Measurements from ENCODE around the gene NDUFS3.
"Not testable (repeated sequence)": the region's sequence is repeated elsewhere in the genome, so short reads cannot be mapped to it uniquely, and the experiment has no call there.

Gene NDUFS3

DNA sequence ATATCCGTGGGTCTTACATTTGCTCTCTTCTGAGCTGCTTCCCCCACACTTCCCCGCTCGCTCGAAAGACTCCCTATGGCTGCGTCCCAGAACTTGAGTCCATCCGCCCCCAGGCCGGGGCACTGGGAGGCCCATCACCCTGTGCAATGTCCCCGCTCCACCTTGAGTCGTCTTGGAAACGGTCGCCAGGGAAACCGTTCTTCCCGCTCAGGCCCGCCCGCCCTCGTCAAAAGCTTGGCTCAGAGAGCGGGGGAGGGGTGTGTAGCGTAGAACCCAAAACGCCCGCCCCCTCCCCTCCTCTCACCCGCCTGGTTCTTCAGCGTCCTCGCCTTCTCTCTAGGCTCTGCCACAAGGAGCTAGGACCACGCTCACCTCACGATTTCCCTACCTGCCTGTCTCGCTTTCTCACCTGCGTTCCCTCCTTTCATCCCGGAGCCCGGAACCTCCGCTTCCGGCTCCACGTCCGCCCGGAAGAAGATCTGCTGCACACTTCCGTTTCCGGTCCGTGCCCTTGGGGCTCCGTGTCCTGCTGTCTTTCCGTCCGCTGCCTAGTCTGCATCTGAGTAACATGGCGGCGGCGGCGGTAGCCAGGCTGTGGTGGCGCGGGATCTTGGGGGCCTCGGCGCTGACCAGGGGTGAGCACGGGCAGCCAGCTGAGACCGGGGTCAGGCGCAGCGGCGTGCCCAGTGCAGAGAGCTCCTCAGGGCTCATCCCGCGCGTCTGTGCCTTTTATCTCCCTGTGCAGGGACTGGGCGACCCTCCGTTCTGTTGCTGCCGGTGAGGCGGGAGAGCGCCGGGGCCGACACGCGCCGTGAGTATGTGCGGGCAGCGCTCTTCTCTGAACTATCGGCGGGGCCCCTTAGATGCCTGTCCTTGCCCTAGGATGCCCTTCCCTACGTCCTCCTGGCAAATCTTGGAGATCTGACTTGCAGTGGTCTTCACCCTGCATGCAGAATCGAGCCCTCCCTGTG lies at the start of gene NDUFS3, which contains the start of gene KBTBD4:
TSS of gene NDUFS3 (plus strand) at position 551 of the 971 bp plus-strand sequence. CDS start at position 569, 18 bp downstream.
TSS of gene KBTBD4 (minus strand) at position 447 of the 971 bp plus-strand sequence. CDS start at position 428, 19 bp downstream.
- peak; percentile 85 for DNase-seq (ENCODE audit: low read depth)

DNA sequence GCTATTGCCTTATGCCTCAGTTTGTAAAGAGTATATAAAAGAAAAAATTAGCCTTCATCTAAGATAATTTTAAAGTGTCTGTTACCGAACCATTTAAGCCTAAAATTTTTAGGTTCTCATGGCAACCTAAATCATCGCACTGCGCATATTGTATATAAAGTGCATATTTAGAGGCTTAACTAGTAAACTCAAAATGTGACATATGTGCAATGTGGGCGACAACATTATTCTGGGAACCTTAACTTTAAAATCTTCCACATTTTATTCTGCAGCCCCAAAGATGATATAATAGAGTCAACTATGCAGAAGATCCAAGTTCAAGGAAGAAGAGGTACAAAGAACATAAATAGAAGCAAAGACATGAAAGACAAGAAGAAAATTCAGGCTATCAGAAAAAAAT lies 48.9 kb upstream of the NDUFS3 start:
- no peak for DNase-seq (ENCODE audit: low read depth)

DNA sequence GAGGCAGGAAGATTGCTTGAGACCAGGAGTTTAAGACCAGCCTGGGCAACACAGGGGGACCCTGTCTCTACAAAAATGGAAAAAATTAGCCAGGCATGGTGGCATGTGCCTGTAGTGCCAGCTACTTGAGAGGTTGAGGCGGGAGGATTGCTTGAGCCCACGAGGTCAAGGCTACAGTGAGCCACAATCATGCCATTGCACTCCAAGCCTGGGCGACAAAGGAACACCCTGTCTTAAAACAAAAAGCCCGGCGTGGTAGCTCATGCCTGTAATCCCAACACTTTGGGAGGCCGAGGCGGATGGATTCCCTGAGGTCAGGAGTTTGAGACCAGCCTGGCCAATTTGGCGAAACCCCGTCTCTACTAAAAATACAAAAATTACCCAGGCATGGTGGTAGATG lies 48.2 kb upstream of the NDUFS3 start:
- DNase-seq (ENCODE audit: low read depth), result not testable (repeated sequence)

DNA sequence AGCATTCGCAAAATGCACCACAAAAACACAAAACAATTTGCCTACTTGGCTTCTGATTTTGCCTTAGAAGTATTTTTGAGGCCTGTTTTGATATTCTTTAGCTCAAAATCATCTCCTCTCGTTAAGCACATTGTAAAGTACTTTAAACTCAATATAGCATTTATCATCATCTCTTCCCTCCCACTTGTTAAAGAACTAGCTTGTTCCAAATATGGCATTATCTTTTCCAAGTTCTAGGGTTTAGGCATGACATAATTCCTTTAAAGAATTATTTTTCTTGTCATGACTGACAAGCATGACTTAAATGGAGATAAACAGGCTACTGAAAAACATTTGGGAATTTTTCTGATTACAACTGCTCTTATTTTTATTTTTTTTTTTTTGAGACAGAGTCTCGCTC lies 47.2 kb upstream of the NDUFS3 start:
- DNase-seq (ENCODE audit: low read depth), result no peak

DNA sequence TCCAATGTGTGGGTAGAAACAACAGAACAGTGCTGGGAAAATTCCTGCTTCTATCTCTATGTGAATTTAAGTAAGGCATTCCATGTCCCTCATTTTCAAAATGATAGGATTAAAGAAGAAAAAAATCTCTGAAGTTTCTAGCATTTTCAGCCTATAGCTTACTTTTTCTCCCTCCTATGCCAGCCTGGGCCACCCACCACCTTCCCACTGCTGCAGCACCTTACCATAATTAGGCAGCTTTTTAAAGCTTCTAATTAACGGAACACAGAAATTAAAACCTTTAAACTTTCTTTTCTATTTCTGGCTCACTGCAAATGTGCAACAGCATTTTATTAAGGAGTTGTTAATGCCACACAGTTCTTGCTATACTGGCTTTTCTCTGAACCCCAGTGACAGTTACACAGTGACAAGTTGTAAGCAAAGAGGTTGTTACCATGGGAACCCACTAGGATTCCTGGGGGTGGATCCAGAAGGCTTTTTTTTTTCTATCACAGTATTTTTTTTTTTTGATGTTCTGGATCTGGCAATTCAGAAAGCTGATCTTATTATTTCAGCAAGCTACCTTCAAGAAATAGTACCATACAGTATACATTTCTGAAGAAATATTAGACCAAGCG lies 46.2 kb upstream of the NDUFS3 start:
- no peak for DNase-seq (ENCODE audit: low read depth)

DNA sequence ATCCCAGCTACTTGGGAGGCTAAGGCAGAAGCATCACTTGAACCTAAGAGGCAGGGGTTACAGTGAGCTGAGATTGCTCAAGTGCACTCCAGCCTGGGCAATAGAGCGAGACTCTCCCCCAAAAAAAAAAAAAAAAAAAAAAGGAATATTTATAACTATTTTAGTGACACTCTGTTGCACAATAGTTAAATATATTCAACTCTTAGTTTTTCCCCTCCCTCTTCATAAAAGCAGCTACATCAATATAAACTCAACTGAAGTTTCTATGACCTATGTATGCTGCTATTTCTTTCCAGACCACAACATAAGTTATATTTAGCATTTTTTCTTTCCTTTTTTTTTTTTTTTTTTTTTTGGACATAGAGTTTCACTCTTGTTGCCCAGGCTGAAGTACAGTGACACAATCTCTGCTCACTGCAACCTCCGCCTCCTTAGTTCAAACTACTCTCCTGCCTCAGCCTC lies 45.2 kb upstream of the NDUFS3 start:
- DNase-seq (ENCODE audit: low read depth), result peak; percentile 75

DNA sequence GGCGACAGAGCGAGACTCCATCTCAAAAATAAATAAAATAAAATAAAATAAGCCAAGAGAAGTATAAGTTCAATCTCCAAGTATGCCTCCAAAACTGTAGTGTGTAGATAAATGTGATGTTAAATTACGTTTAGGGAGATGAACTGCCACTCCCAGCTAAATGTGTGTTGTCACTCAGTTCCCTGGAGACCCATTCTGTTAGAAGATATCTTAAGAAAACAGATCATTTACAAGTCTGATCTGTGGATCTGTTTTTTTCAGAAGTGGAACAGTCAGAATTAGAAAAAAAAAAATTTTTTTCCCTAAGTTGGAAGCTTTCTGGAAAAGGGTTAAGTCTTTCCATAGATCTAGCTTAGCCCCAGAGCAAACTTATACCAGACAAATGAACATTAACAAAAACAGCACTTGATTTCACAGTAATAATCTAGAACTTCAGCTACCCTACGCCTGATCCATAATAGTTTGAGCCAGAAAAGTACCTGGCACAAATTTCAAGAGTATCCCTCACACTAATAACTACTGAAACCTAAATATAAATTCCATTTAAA lies 44.1 kb upstream of the NDUFS3 start:
- no peak for DNase-seq (ENCODE audit: low read depth)

DNA sequence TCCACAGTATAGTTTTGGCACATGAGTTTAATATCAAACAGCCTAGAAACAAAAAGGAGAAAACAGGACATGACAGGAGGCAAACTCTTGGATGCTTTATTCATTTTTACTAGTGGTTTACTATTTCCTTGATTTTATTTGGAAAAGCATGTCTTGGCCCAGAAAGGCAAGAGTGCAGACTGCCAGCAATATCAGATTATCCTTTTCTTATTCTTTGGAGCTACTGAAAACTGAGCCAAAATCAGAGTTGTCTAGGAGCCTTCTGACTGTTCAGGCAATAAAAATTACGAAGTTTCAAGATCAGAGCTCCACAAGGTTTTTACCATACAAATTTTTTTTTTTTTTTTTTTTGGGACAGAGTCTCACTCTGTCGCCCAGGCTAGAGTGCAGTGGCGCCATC lies 42.0 kb upstream of the NDUFS3 start:
- no peak for DNase-seq (ENCODE audit: low read depth)

DNA sequence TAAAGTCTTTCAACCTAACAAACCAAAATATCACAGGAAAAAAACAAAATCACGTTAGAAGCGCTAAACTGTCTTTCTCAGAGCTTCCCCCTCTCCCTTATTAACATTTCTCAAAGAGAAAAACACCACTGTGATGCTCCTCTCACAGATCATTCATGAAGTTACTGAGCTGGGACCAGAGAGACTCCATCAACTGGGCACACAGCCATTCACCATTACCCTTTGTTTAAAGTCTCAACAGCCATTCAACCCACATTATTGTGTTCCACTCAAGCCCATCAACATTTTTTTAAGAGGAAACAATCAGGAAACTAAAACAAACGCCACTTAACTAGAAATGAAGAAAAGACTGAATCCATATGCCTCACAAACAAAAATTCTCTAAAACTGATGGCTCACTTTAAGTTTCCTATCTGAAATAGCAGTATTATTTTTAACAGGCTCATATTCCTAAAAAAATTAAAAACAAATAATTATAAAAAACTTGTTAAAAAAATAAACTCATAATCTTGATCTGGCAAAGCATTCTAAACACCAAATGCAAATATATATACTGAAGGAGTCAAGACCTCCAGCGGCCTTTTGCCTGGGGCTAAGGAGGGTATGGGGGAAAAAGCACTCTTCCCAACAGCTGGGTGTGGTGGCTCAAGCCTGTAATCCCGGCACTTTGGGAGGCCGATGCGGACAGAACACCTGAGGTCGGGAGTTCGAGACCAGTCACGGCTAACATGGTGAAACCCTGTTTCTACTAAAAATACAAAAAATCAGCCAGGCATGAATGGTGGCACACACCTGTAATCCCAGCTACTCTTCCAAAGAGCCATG lies 39.9 kb upstream of the NDUFS3 start:
- DNase-seq (ENCODE audit: low read depth), result no peak

DNA sequence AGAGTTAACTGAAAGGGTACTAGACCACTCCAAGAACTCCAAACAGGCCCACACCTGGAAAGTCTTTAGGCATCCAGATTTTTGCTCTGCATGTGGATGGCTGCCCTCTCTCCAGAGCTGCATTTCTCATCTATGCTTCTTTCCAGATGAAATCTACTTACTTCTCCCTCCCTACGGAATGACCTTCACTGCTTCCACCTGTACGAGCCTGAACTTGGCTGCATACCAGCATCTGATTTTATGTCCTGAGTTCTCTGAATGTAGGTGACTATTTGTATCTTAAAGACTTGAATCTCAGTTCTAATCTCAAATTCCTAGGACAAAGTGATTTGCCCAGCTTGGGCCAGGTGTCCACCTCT lies 39.2 kb upstream of the NDUFS3 start:
- DNase-seq (ENCODE audit: low read depth), result no peak

DNA sequence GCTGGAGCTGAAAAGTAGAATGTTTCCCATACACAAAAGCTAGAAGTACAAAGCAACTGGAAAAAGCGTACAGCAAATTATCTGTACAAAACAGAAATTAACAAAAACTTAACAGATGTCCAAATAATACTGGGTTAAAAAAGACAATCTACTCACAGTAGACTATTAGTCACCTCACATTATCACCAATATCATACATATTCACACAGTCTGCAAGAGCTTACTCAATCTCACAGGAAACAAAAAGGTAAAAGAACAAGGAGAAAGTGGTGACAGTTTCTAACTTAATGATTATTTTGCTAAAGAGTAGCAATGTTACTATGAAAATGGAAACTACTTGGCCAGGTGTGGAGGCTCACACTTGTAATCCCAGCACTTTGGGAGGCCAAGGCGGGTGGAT lies 37.8 kb upstream of the NDUFS3 start:
- DNase-seq (ENCODE audit: low read depth), result no peak

DNA sequence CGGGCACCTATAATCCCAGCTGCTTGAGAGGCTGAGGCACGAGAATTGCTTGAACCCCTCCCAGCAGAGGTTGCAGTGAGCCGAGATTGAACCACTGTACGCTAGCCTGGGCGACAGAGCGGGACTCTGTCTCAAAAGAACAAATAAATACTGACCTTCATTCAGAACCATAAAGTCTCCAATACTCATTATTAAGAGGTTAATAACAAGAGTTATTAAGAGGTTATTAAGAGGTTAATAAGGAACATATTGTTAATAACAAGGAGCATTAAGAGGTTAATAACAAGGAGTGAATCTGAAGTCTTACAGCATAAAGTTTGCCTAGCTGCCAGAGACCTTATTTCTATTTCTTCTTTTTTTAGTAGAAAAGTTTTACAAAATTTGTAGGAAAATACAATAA lies 33.6 kb upstream of the NDUFS3 start:
- no peak for DNase-seq (ENCODE audit: low read depth)

DNA sequence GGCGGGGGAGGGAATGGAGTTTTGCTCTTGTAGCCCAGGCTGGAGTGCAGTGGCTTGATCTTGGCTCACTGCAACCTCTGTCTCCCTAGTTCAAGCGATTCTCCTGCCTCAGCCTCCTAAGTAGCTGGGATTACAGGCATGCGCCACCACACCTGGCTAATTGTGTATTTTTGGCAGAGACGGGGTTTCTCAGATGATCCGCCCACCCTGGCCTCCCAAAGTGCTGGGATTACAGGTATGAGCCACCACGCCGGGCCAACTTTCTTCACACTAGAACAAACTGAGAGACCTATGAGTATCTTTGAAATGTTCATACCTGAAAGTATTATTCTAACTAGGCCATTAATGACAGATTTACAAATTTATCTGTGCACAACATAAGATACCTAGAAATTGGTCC lies 32.6 kb upstream of the NDUFS3 start:
- DNase-seq (ENCODE audit: low read depth), result not testable (repeated sequence)

DNA sequence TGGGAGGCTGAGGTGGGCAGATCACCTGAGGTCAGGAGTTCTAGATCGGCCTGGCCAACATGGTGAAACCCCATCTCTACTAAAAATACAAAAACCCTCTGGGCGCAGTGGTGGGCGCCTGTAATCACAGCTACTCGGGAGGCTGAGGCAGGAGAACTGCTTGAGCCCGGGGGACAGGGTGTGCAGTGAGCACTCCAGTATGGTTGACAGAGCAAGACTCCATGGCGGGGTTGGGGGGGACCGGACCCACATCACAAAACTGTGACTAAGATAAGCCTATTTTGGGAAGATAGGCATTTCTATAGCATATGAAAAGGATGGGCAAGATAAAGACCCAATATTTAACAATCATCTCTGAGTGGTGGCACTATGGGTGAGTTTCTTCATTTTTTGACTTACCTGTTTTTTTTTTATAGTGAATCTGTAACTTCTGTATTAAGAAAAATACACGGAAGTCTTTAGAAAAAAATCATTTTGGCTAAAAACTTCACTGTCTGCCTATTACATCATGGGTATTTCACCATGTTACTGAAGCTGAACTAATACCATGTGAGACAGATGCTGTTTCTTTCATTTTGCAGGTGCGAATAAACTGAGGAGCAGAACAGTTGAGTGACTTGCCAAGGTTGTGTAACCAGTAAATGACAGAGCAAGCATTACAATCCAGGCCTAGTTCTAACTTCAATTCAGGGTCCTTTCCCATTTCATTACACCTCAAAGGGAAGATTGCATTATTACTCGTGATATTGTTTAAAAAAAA lies 28.4 kb upstream of the NDUFS3 start:
- DNase-seq (ENCODE audit: low read depth), result no peak

DNA sequence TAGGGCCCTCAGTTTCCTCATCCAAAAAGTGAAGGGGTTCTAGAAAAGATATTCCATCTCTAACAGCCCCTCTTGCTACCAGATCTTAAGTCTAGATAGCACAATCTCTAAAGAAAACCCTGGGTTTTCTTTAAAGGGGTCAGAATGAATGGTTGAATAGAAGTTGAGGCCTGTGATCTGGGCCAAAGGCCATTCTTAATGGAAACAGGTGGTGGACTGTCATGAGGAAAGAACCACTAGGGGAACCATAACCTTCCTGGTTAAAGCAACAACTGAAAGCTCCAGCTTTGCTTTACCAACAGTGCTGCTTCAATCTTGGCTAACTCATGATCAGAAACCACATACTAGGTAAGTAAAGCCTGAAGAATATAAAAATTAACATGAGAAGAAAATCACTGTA lies 27.8 kb upstream of the NDUFS3 start:
- no peak for DNase-seq (ENCODE audit: low read depth)

DNA sequence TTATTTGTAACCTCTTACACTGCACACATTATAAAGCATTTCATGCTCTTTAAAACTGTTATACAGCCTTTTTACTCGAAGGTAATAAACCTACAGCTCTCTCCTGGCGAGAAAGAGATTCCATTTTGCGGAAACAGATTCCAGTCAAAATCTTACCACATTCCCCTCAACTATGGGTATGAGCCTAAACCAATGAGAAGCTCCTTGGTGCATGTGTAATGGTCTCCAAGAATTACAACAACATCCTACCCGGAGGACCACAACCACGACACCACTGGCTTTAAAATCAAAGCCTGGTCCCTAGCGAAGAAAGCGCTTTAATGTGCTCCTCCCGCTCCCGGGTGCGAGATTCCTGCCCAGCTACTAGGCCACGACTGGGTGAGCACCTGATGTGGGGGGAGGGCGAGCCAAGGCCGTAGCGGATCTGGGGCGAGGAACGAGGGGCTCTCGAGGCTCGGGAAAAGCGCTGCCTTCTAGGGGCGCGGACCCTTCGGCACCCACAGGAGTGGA lies 26.8 kb upstream of the NDUFS3 start:
- DNase-seq (ENCODE audit: low read depth), result peak; percentile 44

DNA sequence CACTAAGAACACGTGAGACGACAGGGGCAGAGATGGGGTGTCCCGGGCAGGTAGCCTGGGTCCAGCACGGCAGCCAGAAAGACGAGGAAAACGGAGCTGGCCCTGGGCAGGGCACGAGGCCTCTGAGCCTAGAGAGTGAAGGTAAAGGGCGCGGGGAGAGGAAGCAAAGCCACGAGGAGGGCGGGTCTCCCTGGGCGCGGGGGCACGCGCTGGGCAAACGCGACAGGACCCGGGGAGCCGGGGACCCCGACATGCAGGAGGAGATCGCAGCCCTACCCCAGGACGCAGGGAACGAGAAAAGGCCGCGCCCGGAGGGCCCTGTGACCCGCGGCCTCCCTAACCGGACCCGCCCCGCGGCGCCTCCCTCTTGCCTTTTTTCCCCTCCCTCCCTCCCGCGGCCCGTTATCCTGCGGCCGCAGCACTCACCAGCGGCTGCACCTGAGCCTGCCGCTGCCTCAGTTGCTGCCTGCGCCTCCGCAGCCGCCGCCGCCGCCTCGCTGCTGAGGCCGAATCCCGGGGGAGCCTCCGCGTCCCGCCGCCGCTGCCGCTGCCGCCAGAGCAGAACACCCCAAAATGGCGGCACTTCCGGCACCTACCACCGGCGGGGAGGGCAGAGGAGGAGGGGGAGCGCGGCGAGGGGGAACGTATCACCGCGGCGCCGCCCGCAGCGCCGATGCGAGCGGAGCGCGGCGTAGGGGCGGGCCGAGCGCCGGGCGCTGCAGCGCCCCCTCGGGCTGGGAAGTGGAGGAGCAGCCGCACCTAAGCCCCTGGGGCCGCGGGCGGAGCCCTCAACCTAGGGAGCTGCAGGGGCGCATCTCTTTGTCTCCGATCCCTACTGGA lies 26.1 kb upstream of the NDUFS3 start, which contains the start of gene CELF1:
TSS of gene CELF1 (minus strand) at position 567 of the 840 bp plus-strand sequence. CDS start 53,609 bp downstream, outside the sequence.
- DNase-seq (ENCODE audit: low read depth), result peak; percentile 87

DNA sequence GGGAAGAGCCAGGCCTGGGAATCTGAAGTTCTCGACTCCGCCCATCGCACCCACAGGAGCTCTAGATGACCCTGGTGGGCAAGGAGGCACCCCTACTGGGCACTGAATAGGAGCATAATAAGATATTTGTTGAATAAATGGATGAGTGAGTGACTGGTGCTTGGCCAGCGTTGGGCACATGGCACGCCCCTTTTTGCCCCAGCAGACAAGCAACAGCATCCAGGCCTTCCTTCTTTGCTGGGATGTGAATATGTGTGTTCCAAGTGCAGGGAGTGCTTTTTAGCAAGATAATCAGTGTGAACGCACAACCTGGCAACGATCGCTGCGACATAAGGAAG lies 25.5 kb upstream of the NDUFS3 start:
- DNase-seq (ENCODE audit: low read depth), result peak; percentile 29

DNA sequence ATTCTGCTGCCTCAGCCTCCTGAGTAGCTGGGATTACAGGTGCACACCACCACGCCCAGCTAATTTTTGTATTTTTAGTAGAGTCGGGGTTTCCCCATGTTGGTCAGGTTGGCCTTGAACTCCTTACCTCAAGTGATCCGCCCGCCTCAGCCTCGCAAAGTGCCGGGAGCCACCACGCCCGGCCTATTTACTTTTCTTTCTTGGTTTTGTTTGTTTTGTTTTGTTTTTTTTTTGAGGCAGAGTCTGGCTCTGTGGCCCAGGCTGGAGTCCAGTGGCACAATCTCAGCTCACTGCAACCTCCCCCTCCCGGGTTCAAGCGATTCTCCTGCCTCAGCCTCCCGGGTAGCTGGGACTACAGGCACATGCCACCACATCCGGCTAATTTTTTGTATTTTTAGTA lies 21.9 kb upstream of the NDUFS3 start:
- not testable (repeated sequence) for DNase-seq (ENCODE audit: low read depth)

DNA sequence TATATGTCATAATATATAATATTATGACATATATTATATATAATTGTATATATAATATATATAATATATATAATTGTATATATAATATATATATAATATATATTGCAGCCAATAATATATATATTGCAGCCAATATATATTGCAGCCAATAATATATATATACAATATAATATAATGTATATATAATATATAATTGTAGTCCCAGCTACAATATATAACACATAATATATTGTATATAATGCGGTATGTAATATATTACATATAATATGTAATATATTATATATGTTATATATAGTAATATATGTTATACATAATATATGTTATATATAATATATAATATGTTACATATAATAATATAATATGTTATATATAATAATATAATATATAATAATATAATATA lies 20.2 kb upstream of the NDUFS3 start:
- no peak for DNase-seq (ENCODE audit: low read depth)
